ENCODE data around the gene SEC14L1.
"Not testable (repeated sequence)": the region's sequence is repeated elsewhere in the genome, so short reads cannot be mapped to it uniquely, and the experiment has no call there.

SEC14L1 gene

DNA sequence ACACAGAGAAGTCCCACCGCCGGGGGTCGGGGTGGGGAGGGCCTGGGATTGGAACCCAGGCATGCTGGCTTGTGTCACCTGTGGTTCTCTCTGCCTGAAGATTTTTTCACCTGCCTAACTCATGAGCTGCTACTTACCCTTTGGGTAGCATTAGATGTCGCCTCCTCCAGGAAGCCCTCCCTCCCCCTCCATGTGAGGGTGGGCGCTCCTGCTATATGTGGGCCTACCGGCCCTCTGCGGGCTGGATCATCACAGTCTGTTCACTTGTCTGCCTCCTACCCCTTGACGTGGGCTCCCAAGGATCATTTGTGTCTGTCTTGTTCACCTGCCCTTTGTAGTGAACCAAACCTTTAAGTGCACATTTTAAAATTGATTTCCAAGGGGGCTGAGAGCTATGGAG, 106.8 kb downstream of the SEC14L1 start:
- no peak for DNase-seq
- Histone ChIP-seq H3K4me3 (ENCODE audit: low read length) (peak overlapping the region; percentile 68), H3K4me1 (ENCODE audit: low read length) (peaks cover 23% of the 10 kb centered on the region), H3K4me2 (ENCODE audit: low read depth, low read length) (peak overlapping the region; percentile 99), H3K9me2 (replicated peaks; ENCODE audit: insufficient read depth, low read length) (no peaks in the 10 kb centered on the region), H3K9ac (ENCODE audit: low read length) (peak overlapping the region; percentile 69; the same call in 1 of the 2 replicates), H3K27ac (ENCODE audit: low read length) (no peak overlapping the region), H2AFZ (ENCODE audit: low read length) (peak overlapping the region; percentile 94), H3K79me2 (ENCODE audit: low read length) (no peaks in the 10 kb centered on the region), H3K9me3 (replicated peaks; ENCODE audit: insufficient read depth, low read length) (no peaks in the 10 kb centered on the region), H3K36me3 (replicated peaks; ENCODE audit: insufficient read depth, low read length) (no peaks in the 10 kb centered on the region), H3F3A (ENCODE audit: insufficient read depth, low read length) (peaks cover 30% of the 10 kb centered on the region), H4K20me1 (ENCODE audit: insufficient read depth, low read length) (no peaks in the 10 kb centered on the region), H3K27me3 (replicated peaks; ENCODE audit: insufficient read depth, low read length) (no peaks in the 10 kb centered on the region)
- no peak for TF ChIP-seq EZH2phosphoT487 (IDR thresholded peaks at IDR 0.05; ENCODE audit: low read length)
- TF ChIP-seq, protein P1, sequence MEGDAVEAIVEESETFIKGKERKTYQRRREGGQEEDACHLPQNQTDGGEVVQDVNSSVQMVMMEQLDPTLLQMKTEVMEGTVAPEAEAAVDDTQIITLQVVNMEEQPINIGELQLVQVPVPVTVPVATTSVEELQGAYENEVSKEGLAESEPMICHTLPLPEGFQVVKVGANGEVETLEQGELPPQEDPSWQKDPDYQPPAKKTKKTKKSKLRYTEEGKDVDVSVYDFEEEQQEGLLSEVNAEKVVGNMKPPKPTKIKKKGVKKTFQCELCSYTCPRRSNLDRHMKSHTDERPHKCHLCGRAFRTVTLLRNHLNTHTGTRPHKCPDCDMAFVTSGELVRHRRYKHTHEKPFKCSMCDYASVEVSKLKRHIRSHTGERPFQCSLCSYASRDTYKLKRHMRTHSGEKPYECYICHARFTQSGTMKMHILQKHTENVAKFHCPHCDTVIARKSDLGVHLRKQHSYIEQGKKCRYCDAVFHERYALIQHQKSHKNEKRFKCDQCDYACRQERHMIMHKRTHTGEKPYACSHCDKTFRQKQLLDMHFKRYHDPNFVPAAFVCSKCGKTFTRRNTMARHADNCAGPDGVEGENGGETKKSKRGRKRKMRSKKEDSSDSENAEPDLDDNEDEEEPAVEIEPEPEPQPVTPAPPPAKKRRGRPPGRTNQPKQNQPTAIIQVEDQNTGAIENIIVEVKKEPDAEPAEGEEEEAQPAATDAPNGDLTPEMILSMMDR (IDR thresholded peaks at IDR 0.05; ENCODE audit: low read length): no peak

DNA sequence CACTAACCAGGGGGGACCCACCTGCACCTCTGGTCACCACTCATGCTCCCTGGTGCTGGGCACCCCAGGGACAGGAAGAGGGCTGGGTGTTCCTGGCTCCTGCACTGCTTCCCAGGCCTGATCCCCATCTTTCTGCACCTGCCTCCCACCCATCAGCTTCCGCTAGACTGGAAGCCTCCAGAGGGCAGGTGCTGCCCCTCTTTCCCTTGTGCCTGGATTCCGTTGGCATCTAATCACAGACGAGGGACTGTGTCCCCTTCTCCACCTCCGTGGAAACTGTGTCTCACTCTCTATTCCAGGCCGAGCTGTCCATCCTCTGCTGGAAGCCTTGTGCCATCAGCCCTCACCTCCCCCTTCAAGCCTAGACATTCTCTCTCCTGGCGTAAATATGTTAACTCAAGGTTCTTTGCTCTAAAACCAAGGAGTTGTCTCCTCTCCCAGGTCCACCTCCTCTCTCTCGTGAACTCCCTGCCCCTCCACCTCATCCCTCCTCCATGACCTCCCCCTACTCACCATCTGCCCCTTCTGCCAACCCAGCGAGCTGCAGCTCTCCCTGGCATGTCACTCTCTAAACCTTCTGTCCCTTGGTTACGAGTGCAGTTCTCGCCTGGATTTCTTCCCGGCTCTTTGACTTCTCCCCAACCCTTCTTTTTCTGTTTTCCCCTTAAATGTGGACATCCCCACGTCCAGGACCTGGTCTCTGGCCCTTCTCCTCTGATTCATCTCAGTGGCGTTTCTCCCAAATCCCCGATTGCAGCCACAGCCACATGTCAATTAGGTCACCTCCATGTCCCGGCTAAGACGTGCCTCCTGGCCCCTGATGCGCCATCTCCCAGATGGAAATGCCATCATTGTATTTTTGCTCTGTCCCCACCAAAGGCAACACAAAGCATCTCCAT, 107.7 kb downstream of the SEC14L1 start:
- no peak overlapping the region for H2AFZ ChIP-seq (ENCODE audit: low read length)
- H3K79me2 ChIP-seq (ENCODE audit: low read length): no peaks in the 10 kb centered on the region
- H3K4me3 ChIP-seq (ENCODE audit: low read length): no peak overlapping the region
- no peaks in the 10 kb centered on the region for H3K36me3 ChIP-seq (replicated peaks; ENCODE audit: insufficient read depth, low read length)
- H3F3A ChIP-seq (ENCODE audit: insufficient read depth, low read length): peaks cover 26% of the 10 kb centered on the region
- TF ChIP-seq, protein P1 (IDR thresholded peaks at IDR 0.05; ENCODE audit: low read length): no peak
- H3K27ac ChIP-seq (ENCODE audit: low read length): no peak overlapping the region
- peaks cover 23% of the 10 kb centered on the region for H3K4me1 ChIP-seq (ENCODE audit: low read length)
- no peak overlapping the region for H3K9ac ChIP-seq (ENCODE audit: low read length)
- no peak for DNase-seq
- H3K9me2 ChIP-seq (replicated peaks; ENCODE audit: insufficient read depth, low read length): no peaks in the 10 kb centered on the region
- H4K20me1 ChIP-seq (ENCODE audit: insufficient read depth, low read length): no peaks in the 10 kb centered on the region
- H3K27me3 ChIP-seq (replicated peaks; ENCODE audit: insufficient read depth, low read length): no peaks in the 10 kb centered on the region
- no peak overlapping the region for H3K4me2 ChIP-seq (ENCODE audit: low read depth, low read length)
- H3K9me3 ChIP-seq (replicated peaks; ENCODE audit: insufficient read depth, low read length): no peaks in the 10 kb centered on the region

DNA sequence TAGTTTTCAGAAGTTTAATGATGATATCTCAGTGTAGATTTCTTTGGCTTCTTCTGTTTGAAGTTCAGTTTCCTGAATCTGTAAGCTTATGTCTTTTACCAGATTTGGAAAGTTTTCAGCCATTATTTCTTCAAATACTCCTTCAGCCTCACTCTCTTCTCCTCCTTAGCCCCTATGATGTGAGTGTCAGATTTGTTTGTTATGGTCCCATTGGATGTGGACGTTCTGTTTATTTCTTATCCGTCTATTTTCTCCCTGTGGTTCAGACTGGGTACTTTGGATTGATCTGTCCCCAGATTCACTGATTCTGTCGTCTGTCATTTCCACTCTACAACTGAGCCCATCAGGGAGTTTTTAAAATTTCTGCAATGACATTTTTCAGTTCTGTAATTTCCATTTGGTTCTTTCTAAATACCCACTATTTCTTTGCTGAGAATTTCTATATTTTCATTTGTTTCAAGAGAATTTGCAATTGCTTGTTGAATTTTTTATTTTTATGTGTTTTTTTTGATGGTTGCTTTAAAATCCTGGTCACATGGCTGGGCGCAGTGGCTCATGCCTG, 110.9 kb downstream of the SEC14L1 start:
- TF ChIP-seq, protein P1 (IDR thresholded peaks at IDR 0.05; ENCODE audit: low read length): no peak
- TF ChIP-seq EZH2 (optimal IDR thresholded peaks at IDR 0.05; ENCODE audit: low read depth, low read length): no peak
- no peak for TF ChIP-seq EZH2phosphoT487 (IDR thresholded peaks at IDR 0.05; ENCODE audit: low read length)
- Histone ChIP-seq H3K9ac (ENCODE audit: low read length) (no peak overlapping the region), H4K20me1 (ENCODE audit: insufficient read depth, low read length) (no peaks in the 10 kb centered on the region), H3K79me2 (ENCODE audit: low read length) (no peaks in the 10 kb centered on the region), H3F3A (ENCODE audit: insufficient read depth, low read length) (peaks cover 1% of the 10 kb centered on the region; the same call in 1 of the 2 replicates), H2AFZ (ENCODE audit: low read length) (no peak overlapping the region), H3K36me3 (replicated peaks; ENCODE audit: insufficient read depth, low read length) (no peaks in the 10 kb centered on the region), H3K4me2 (ENCODE audit: low read depth, low read length) (no peak overlapping the region), H3K9me2 (replicated peaks; ENCODE audit: insufficient read depth, low read length) (no peaks in the 10 kb centered on the region), H3K27me3 (replicated peaks; ENCODE audit: insufficient read depth, low read length) (peaks cover 4% of the 10 kb centered on the region; the same call in 1 of the 2 replicates), H3K27ac (ENCODE audit: low read length) (no peak overlapping the region), H3K9me3 (replicated peaks; ENCODE audit: insufficient read depth, low read length) (no peaks in the 10 kb centered on the region), H3K4me3 (ENCODE audit: low read length) (no peak overlapping the region), H3K4me1 (ENCODE audit: low read length) (no peaks in the 10 kb centered on the region)
- DNase-seq: no peak

DNA sequence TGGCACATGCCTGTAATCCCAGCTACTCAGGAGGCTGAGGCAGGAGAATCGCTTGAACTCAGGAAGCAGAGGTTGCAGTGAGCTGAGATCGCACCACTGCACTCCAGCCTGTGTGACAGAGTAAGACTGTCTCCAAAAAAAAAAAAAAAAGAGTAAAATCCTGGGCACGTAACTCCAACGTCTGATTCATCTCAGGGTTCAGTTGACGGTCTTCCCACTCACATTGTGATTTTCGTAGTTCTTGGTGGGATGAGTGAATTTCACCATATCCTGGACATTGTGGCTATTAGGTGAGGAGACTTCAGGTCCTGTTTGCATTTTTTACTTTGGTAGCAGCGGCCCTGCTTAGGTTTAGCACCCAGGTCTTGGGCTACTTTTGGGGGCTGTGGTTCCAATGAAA, 111.5 kb downstream of the SEC14L1 start:
- H3K4me1 ChIP-seq (ENCODE audit: low read length); H2AFZ ChIP-seq (ENCODE audit: low read length); H4K20me1 ChIP-seq (ENCODE audit: insufficient read depth, low read length); H3K36me3 ChIP-seq (replicated peaks; ENCODE audit: insufficient read depth, low read length); H3K4me2 ChIP-seq (ENCODE audit: low read depth, low read length); H3K9me3 ChIP-seq (replicated peaks; ENCODE audit: insufficient read depth, low read length); DNase-seq; H3K27me3 ChIP-seq (replicated peaks; ENCODE audit: insufficient read depth, low read length); H3K79me2 ChIP-seq (ENCODE audit: low read length); H3K4me3 ChIP-seq (ENCODE audit: low read length); H3K27ac ChIP-seq (ENCODE audit: low read length); H3F3A ChIP-seq (ENCODE audit: insufficient read depth, low read length); H3K9me2 ChIP-seq (replicated peaks; ENCODE audit: insufficient read depth, low read length); H3K9ac ChIP-seq (ENCODE audit: low read length): not testable (repeated sequence)
